GM20000 (cell line): Measurements from ENCODE around the gene ELOVL6.
"Not testable (repeated sequence)": the region's sequence is repeated elsewhere in the genome, so short reads cannot be mapped to it uniquely, and the experiment has no call there.

Source experiments
- DNase-seq: peaks from one replicate; pipeline ENCODE4 v3.0.0; 2012; ENCODE audit warnings: low spot score
- CTCF ChIP-seq: IDR thresholded peaks from 2 replicates; pipeline ENCODE4 v1.5.1; 2012; ENCODE audit warnings: mild to moderate bottlenecking, control low read depth; ENCODE audit errors: extremely low read depth, missing control alignments

Gene ELOVL6

GRCh38 chr4:110042545-110043517 is 155.6 kb downstream of the ELOVL6 start:
- DNase-seq, result no peak
- no peak for TF ChIP-seq CTCF

GRCh38 chr4:110041735-110042134 is 156.7 kb downstream of the ELOVL6 start:
- DNase-seq, result no peak

GRCh38 chr4:110039164-110039563 is 159.3 kb downstream of the ELOVL6 start:
- DNase-seq, result not testable (repeated sequence)

More at GRCh38 chr4:110041735-110042134, 156.7 kb downstream of the ELOVL6 start:
- no peak for TF ChIP-seq CTCF

GRCh38 chr4:110034026-110034393 is 164.4 kb downstream of the ELOVL6 start:
- peak; percentile 51 for DNase-seq
- no peak for TF ChIP-seq CTCF

DNA sequence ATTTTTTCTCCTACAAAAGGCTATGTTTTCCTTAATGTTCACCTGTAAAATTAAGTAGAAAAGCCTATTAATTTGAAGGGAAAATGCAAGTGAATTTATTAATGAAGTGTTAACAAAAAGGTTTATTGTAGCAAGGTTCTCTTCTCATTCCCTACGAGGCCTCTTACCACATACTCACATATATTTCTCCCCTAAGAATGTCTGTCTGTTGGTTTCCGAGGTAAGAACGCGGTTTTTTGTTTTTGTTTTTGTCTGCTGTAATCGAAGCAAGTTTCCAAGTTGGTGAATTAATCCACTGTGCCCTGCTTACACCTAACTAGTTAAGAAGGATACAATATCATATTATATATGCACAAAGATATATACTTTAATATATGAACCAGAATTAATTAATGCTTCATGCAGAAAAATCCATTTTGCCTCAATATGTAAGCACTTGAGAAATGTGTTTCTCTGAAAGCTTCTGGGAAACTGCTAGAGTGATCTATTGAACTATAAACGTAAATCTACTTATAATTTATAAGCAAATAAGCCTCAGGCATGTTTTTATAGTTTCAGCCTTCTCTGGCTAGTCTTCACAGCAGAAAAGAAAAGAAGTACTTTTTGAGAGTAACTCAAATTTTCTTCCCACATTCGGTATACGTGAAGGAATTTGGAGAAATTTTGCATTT is 164.9 kb downstream of the ELOVL6 start:
- no peak for DNase-seq
- no peak for TF ChIP-seq CTCF

- TF ChIP-seq CTCF, result no peak
- no peak for DNase-seq
Observed at GRCh38 chr4:110032603-110033002, 165.8 kb downstream of the ELOVL6 start.

DNA sequence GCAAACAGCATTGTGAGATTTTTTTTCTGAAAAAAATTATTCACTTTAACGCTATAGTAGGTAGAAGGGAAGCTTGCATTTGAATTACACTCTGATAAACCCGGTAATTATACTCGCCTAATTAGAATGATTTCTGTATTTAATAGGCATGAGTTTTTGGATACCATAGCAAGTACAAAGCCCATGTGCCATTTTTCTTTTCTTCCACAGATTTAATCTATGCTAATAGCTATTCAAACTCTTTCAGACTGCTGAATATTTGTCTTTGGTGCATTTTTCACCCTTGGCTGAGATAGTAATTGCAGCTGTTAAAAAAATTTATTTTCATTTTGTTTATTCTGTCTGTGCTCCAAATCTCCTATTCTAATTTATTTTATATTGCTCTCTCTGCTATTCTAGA is 172.7 kb downstream of the ELOVL6 start:
- no peak for TF ChIP-seq CTCF
- no peak for DNase-seq
